GM12892 (cell line): ENCODE results near the gene SLC8A1.
A peak's percentile ranks its signal among the peaks of the same experiment; 100 is the strongest.

ENCODE experiments used
- DNase-seq: peaks from one replicate; pipeline ENCODE4 v3.0.0; 2011; ENCODE audit not compliant: insufficient read length
- FAIRE-seq: peaks from 2 replicates; lab custom pipeline; 2011; peaks lifted over from hg19 to GRCh38; lab: Jason Lieb, UNC
- POLR2A ChIP-seq: IDR thresholded peaks from 2 replicates; pipeline ENCODE4 v1.6.1; 2011; ENCODE audit warnings: low read depth, low read length, control low read depth
- POLR2AphosphoS5 ChIP-seq: IDR thresholded peaks from 2 replicates; pipeline ENCODE4 v1.6.1; 2011; ENCODE audit warnings: low read depth, low read length, control low read depth
- TAF1 ChIP-seq: IDR thresholded peaks from 2 replicates; pipeline ENCODE4 v1.6.1; 2011; ENCODE audit warnings: low read depth, mild to moderate bottlenecking, control low read depth, low read length, borderline replicate concordance

SLC8A1 gene

GRCh38 chr2:40256008-40256407 lies 195.9 kb downstream of the SLC8A1 start:
- FAIRE-seq (no peak), DNase-seq (no peak)
- TF ChIP-seq POLR2AphosphoS5 (no peak), TAF1 (no peak), POLR2A (no peak)

- no peak for TF ChIP-seq POLR2A
- no peak for TF ChIP-seq POLR2AphosphoS5
- no peak for TF ChIP-seq TAF1
- FAIRE-seq (no peak), DNase-seq (no peak)
Measured at GRCh38 chr2:40255103-40255502, 196.8 kb downstream of the SLC8A1 start.

DNA sequence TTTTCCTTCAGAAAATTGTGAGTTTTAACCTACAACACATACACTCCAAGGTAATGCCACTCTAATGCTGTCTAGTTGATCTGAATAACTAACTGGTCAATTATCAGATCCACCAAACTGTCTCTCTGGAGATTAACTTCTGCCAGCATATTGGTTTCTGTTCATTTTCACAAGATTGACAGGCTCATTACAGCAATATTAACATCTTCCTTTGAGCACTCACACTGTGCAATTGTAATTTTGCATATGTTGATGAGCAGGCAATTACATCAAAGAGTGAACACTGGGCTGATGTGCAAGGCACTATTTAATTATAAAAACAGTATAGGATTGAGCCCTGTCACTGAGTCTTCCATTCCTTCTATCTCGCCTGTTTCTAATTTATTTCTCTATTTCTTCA lies 197.3 kb downstream of the SLC8A1 start:
- FAIRE-seq (no peak), DNase-seq (no peak)
- no peak for TF ChIP-seq POLR2A
- TF ChIP-seq TAF1 = no peak
- no peak for TF ChIP-seq POLR2AphosphoS5

DNA sequence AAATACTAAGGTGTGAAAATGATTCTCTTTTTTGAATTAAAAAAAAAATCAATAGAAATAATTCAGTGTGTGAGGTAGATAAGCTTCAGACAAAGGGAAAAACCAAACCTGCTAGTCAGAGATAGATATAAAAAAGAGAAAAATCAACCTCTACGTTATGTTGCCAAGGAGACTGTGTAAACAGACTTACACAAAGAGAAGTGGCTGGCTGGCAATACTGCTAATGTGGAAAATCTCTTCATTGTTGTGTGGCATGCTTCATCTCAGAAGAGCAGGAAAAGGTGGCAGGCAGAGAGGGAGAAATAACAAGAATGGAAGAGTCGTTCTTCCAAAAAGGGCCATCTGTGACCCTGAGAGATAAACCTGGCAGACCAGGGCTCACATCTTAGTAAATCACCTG lies 200.8 kb downstream of the SLC8A1 start:
- FAIRE-seq (no peak), DNase-seq (no peak)
- TF ChIP-seq POLR2AphosphoS5 = no peak
- TF ChIP-seq TAF1 = no peak
- no peak for TF ChIP-seq POLR2A

- DNase-seq (no peak), FAIRE-seq (no peak)
- no peak for TF ChIP-seq POLR2AphosphoS5
- TF ChIP-seq POLR2A = no peak
- TF ChIP-seq TAF1 = no peak
Measured at GRCh38 chr2:40249577-40249976, 202.3 kb downstream of the SLC8A1 start.

GRCh38 chr2:40248294-40248693 lies 203.6 kb downstream of the SLC8A1 start:
- TF ChIP-seq TAF1 (no peak), POLR2A (no peak), POLR2AphosphoS5 (no peak)
- DNase-seq = no peak
- FAIRE-seq = no peak

DNA sequence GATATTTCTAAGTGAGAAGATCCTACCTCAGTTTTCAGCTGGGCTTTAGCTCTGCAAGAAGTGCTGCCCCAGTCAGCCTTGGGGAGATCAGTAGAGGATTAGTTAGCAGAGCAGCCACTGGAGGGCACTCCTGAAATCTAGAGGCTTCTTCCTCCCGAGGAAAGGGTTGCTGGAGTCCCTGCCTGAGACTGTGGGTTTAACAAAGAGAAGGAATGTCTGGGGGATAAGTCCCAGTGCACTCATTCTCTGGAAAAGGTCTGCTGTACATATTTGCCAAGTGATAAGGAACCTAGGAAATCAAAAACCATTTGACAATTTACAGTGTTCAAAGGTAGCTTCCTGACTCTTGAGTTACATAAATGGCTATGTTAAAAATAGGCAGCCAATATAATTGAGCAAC lies 207.2 kb downstream of the SLC8A1 start:
- no peak for TF ChIP-seq POLR2A
- no peak for TF ChIP-seq TAF1
- no peak for TF ChIP-seq POLR2AphosphoS5
- FAIRE-seq = peak; percentile 46
- DNase-seq = peak; percentile 3

DNA sequence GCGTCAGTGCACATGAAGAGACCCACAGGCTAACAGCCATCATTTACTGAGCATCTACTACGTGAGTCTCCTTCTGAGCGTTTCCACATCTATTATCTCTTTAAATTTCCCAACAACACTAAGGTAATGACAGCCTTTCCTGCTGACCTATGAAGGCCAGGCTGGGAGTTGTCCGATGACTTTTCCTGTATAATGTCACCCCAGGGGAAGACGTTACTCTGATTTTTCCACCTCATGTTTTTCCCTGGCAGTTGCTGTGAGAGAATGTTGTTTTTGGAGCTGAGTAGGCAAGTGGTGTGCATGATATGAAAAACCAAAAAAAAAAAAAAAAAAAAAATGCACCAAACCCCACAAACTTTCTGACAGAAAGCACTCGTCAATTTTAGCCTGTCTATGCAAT lies 207.6 kb downstream of the SLC8A1 start:
- FAIRE-seq (no peak), DNase-seq (no peak)
- no peak for TF ChIP-seq POLR2A

GRCh38 chr2:40243581-40244187 lies 208.2 kb downstream of the SLC8A1 start:
- no peak for TF ChIP-seq TAF1
- no peak for TF ChIP-seq POLR2AphosphoS5
- TF ChIP-seq POLR2A = no peak
- FAIRE-seq = no peak

GRCh38 chr2:40242315-40242714 lies 209.6 kb downstream of the SLC8A1 start:
- DNase-seq = no peak
- FAIRE-seq = no peak
- TF ChIP-seq TAF1 (no peak), POLR2AphosphoS5 (no peak), POLR2A (no peak)

More at GRCh38 chr2:40243581-40244187, 208.2 kb downstream of the SLC8A1 start:
- no peak for DNase-seq

GRCh38 chr2:40240070-40240469 lies 211.8 kb downstream of the SLC8A1 start:
- FAIRE-seq (no peak), DNase-seq (no peak)
- no peak for TF ChIP-seq POLR2A
- no peak for TF ChIP-seq TAF1
- no peak for TF ChIP-seq POLR2AphosphoS5

GRCh38 chr2:40230707-40231432 lies 221.0 kb downstream of the SLC8A1 start:
- FAIRE-seq (no peak), DNase-seq (no peak)
- no peak for TF ChIP-seq POLR2A
- no peak for TF ChIP-seq TAF1
- no peak for TF ChIP-seq POLR2AphosphoS5
